Measurements from ENCODE around the gene AFAP1.

Gene AFAP1

DNA sequence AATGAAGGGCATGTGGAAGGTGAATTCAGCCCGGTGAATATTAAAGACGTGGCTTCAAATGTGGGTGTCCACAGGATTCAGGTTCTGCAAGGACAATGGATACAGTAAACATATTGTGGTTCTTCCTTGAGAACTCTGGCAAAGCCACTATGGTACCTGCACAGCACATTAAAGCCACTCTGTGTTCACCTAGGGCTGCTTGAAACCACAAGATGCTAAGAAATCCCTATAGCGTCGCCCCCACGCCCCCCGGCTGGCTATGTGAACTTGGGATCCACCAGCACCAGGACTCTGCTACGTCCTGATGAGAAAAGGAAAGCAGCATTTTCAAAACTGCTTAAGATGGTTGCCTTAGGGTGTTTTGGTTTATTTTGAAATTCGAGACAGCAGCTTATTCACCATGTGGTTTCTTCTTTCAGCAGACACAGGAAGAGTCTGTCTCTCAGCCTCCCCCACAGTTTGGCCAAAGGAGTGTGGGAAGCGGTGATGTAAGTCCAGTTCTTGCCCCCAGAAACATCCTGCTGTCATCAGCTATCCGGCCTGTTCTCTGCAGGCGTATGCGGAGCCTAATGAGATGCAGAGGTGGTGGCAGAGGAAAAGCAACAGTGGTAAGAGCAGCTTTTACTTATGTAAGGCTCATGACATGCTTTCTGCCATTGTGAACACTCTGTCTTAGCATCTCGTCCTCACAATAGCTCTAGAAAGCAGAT lies 111.5 kb downstream of the AFAP1 start:
- peak; percentile 45 for DNase-seq (ENCODE audit: low spot score)
- TF ChIP-seq, protein P1, sequence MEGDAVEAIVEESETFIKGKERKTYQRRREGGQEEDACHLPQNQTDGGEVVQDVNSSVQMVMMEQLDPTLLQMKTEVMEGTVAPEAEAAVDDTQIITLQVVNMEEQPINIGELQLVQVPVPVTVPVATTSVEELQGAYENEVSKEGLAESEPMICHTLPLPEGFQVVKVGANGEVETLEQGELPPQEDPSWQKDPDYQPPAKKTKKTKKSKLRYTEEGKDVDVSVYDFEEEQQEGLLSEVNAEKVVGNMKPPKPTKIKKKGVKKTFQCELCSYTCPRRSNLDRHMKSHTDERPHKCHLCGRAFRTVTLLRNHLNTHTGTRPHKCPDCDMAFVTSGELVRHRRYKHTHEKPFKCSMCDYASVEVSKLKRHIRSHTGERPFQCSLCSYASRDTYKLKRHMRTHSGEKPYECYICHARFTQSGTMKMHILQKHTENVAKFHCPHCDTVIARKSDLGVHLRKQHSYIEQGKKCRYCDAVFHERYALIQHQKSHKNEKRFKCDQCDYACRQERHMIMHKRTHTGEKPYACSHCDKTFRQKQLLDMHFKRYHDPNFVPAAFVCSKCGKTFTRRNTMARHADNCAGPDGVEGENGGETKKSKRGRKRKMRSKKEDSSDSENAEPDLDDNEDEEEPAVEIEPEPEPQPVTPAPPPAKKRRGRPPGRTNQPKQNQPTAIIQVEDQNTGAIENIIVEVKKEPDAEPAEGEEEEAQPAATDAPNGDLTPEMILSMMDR (IDR thresholded peaks at IDR 0.05; ENCODE audit: extremely low read depth, missing control alignments), result no peak

GRCh38 chr4:7827566-7827965 lies 112.1 kb downstream of the AFAP1 start:
- TF ChIP-seq, protein P1 (IDR thresholded peaks at IDR 0.05; ENCODE audit: extremely low read depth, missing control alignments), result no peak
- DNase-seq (ENCODE audit: low spot score), result no peak

DNA sequence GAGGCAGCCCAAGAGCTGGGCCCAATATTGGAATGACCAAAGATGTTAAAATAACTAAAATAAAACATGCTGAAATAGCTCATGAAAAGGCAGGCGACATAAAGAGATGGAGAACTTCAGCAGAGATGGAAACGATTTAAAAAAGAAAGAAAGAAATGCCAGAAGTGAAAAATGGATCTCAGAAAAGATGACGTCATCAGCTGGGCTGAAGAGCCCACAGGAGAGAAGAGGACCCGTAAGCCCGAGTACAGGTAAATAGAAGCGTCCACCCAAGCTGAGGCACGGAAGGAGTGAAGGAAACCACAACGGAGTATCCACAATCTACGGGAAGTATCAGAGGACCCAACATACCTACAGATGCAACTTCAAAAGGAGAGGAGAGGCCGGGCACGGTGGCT lies 112.8 kb downstream of the AFAP1 start:
- no peak for DNase-seq (ENCODE audit: low spot score)
- TF ChIP-seq, protein P1 (IDR thresholded peaks at IDR 0.05; ENCODE audit: extremely low read depth, missing control alignments), result no peak

GRCh38 chr4:7826176-7826908 lies 113.3 kb downstream of the AFAP1 start:
- TF ChIP-seq, protein P1 (IDR thresholded peaks at IDR 0.05; ENCODE audit: extremely low read depth, missing control alignments), result no peak
- DNase-seq (ENCODE audit: low spot score), result no peak

DNA sequence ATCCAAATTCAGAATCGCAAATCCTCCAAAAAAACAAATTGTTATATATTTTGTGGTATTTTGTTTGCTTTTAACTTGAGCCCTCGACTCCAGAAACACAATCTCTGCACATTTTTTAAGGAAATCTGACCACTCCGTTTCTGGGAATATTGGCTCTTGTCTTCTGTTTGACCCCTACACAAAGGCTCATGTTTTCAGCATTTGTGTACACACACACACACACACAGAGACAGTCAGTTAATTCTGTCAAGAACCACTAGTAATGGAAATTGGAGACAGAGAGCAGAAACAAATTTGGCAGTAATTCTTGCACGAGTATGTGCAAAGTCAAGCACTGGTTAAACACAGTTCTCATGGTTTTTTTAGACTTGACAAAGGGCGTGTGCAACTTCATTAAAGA lies 115.4 kb downstream of the AFAP1 start:
- no peak for DNase-seq (ENCODE audit: low spot score)
- TF ChIP-seq, protein P1 (IDR thresholded peaks at IDR 0.05; ENCODE audit: extremely low read depth, missing control alignments), result no peak

GRCh38 chr4:7823416-7823824 lies 116.2 kb downstream of the AFAP1 start:
- TF ChIP-seq, protein P1 (IDR thresholded peaks at IDR 0.05; ENCODE audit: extremely low read depth, missing control alignments), result no peak
- no peak for DNase-seq (ENCODE audit: low spot score)

DNA sequence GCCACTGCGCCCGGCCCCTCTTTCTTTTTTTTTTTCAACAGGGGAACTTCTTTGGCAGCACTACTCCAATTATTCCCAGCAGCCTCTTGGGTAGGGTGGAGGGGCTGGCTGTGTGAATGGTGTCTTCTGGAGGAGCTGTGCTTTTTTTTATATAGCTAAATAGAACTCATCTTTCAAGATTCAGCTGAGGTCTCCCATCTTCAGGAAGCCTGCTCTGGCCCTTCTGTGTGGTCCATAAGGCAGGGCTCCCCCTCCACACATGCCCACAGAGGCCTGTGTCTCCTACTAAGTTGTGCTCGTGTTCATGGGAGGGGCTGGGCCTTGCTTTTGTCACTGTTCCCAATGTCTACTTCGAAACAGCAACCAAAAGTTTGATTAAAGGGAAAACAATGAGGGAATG lies 116.8 kb downstream of the AFAP1 start:
- TF ChIP-seq, protein P1 (IDR thresholded peaks at IDR 0.05; ENCODE audit: extremely low read depth, missing control alignments), result no peak
- no peak for DNase-seq (ENCODE audit: low spot score)
